Muscle of leg (tissue), 11 donors: ENCODE results near the gene PLEKHM2. TPM values are rescaled to one million over a fixed set of nuclear protein-coding genes. Genes with fewer than 3 reads are reported as not detected.

Experiments used
- DNase-seq: peaks from one replicate; pipeline ENCODE4 v3.0.0; 2013
- H3K27ac ChIP-seq: one replicate; pipeline ENCODE4 v1.5.1; 2013; ENCODE audit warnings: mild to moderate bottlenecking, low read length, control low read depth
- H3K27me3 ChIP-seq: one replicate; pipeline ENCODE4 v1.6.1; 2013; ENCODE audit warnings: low read length; ENCODE audit not compliant: control insufficient read depth, insufficient read depth
- H3K36me3 ChIP-seq: one replicate; pipeline ENCODE4 v1.6.1; 2013; ENCODE audit warnings: low read length; ENCODE audit not compliant: control insufficient read depth, insufficient read depth
- H3K4me1 ChIP-seq: one replicate; pipeline ENCODE4 v1.6.1; 2013; ENCODE audit warnings: low read length; ENCODE audit not compliant: control insufficient read depth, insufficient read depth
- H3K4me3 ChIP-seq: one replicate; pipeline ENCODE4 v1.5.1; 2013; ENCODE audit warnings: low read length, control low read depth
- H3K9me3 ChIP-seq: replicated peaks from 2 replicates; pipeline ENCODE4 v1.6.1; 2013; ENCODE audit warnings: low read depth, low read length; ENCODE audit not compliant: control insufficient read depth
- WGBS: methylation state at CpG from one replicate; pipeline ENCODE4 v1.1.5; 2013; ENCODE audit warnings: missing lambda C conversion rate; ENCODE audit not compliant: insufficient coverage; 5-methylcytosine and 5-hydroxymethylcytosine counted together
- polyA plus RNA-seq, 8 donors: library from polyadenylated mRNA; unstranded; fragments of 120-200 nt; gene quantifications; one replicate each; pipeline versions ENCODE4 v1.2.1 to v1.2.3, GENCODE V29; 2013; ENCODE audit warnings: inconsistent platforms in 1 of 8, low replicate concordance in 1 of 8; ENCODE audit not compliant: insufficient read length in 8 of 8, insufficient read depth in 1 of 8
- total RNA-seq: library from RNA; stranded (reverse); fragments of 120-200 nt; gene quantifications from one replicate; pipeline ENCODE4 v1.2.4, GENCODE V29; 2013

PLEKHM2 gene
- total and polyA plus RNA-seq, 9 donors: 29.9 to 55.6 (median 50.2) TPM

- DNase-seq: peak; percentile 49
- no peaks in the 10 kb centered on the region for H3K27me3 ChIP-seq
- H3K4me1 ChIP-seq: peaks cover 34% of the 10 kb centered on the region
- no peaks in the 10 kb centered on the region for H3K9me3 ChIP-seq
- peaks cover 18% of the 10 kb centered on the region for H3K36me3 ChIP-seq
- WGBS: 56% methylated on average over 4 of the region's 8 CpGs
- no peak overlapping the region for H3K4me3 ChIP-seq
- peak overlapping the region; percentile 55 for H3K27ac ChIP-seq
Measured at GRCh38 chr1:15707239-15707925, 23.3 kb downstream of the PLEKHM2 start.

- DNase-seq: no peak
- H3K27ac ChIP-seq: no peak overlapping the region
- WGBS: 100% methylated on average over 1 of the region's 15 CpGs
- H3K27me3 ChIP-seq: no peaks in the 10 kb centered on the region
- peaks cover 28% of the 10 kb centered on the region for H3K4me1 ChIP-seq
- H3K4me3 ChIP-seq: no peak overlapping the region
- no peaks in the 10 kb centered on the region for H3K9me3 ChIP-seq
- peaks cover 18% of the 10 kb centered on the region for H3K36me3 ChIP-seq
Measured at GRCh38 chr1:15708486-15709137, 24.5 kb downstream of the PLEKHM2 start.

DNA sequence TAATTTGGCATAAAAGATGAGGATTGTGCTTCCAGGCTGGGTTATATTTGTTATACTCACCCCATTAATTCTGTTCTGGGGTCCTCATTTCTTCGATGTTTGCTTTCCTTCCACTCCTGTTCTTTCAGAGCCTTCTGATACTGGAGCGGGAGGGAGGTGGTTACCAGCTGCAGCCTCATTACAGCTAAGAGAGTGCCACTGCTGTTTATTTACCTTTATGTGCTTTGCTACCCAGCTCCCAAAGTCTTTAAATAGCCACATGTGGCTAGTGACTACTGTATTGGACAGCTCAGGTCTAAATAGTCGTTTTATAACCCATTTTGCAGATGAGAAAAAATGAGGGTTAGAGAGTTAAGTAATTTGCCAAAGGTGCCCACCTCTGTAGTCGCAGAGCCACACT, 25.1 kb downstream of the PLEKHM2 start:
- WGBS: no CpG with 5 or more reads among the region's 4 CpGs
- Histone ChIP-seq H3K9me3 (no peaks in the 10 kb centered on the region), H3K4me1 (peaks cover 26% of the 10 kb centered on the region), H3K36me3 (peaks cover 18% of the 10 kb centered on the region), H3K4me3 (no peak overlapping the region), H3K27ac (no peak overlapping the region), H3K27me3 (no peaks in the 10 kb centered on the region)
- DNase-seq: no peak

- no CpG with 5 or more reads among the region's 4 CpGs for WGBS
- peaks cover 12% of the 10 kb centered on the region for H3K36me3 ChIP-seq
- no peaks in the 10 kb centered on the region for H3K9me3 ChIP-seq
- no peak overlapping the region for H3K27ac ChIP-seq
- no peak overlapping the region for H3K4me3 ChIP-seq
- no peaks in the 10 kb centered on the region for H3K27me3 ChIP-seq
- peaks cover 45% of the 10 kb centered on the region for H3K4me1 ChIP-seq
- DNase-seq: no peak
Measured at GRCh38 chr1:15712168-15712567, 28.0 kb downstream of the PLEKHM2 start.

GRCh38 chr1:15714406-15715136, 30.5 kb downstream of the PLEKHM2 start:
- H3K9me3 ChIP-seq: no peaks in the 10 kb centered on the region
- WGBS: 49% methylated on average over 2 of the region's 4 CpGs
- peak overlapping the region; percentile 71 for H3K27ac ChIP-seq
- peaks cover 31% of the 10 kb centered on the region for H3K36me3 ChIP-seq
- peak; percentile 85 for DNase-seq
- no peak overlapping the region for H3K4me3 ChIP-seq
- H3K27me3 ChIP-seq: no peaks in the 10 kb centered on the region
- peaks cover 52% of the 10 kb centered on the region for H3K4me1 ChIP-seq

GRCh38 chr1:15717418-15718125, 33.5 kb downstream of the PLEKHM2 start:
- H3K27ac ChIP-seq: peak overlapping the region; percentile 82

GRCh38 chr1:15718199-15718601, 34.1 kb downstream of the PLEKHM2 start:
- Histone ChIP-seq H3K27me3 (no peaks in the 10 kb centered on the region), H3K4me1 (peaks cover 62% of the 10 kb centered on the region), H3K27ac (peak overlapping the region; percentile 82), H3K9me3 (no peaks in the 10 kb centered on the region), H3K36me3 (peaks cover 66% of the 10 kb centered on the region), H3K4me3 (no peak overlapping the region)
- WGBS: 89% methylated on average over 8 of the region's 8 CpGs
- peak; percentile 69 for DNase-seq

More at GRCh38 chr1:15717418-15718125, 33.5 kb downstream of the PLEKHM2 start:
- H3K9me3 ChIP-seq: no peaks in the 10 kb centered on the region
- H3K4me3 ChIP-seq: no peak overlapping the region
- peaks cover 56% of the 10 kb centered on the region for H3K4me1 ChIP-seq
- 67% methylated on average over 10 of the region's 11 CpGs for WGBS
- DNase-seq: peak; percentile 43
- no peaks in the 10 kb centered on the region for H3K27me3 ChIP-seq
- peaks cover 60% of the 10 kb centered on the region for H3K36me3 ChIP-seq

- no peaks in the 10 kb centered on the region for H3K9me3 ChIP-seq
- H3K4me3 ChIP-seq: no peak overlapping the region
- peaks cover 69% of the 10 kb centered on the region for H3K36me3 ChIP-seq
- WGBS: 82% methylated on average over 8 of the region's 12 CpGs
- DNase-seq: no peak
- H3K27ac ChIP-seq: no peak overlapping the region
- no peaks in the 10 kb centered on the region for H3K27me3 ChIP-seq
- H3K4me1 ChIP-seq: peaks cover 67% of the 10 kb centered on the region
Measured at GRCh38 chr1:15719381-15720120, 35.4 kb downstream of the PLEKHM2 start.

GRCh38 chr1:15720861-15721260, 36.7 kb downstream of the PLEKHM2 start:
- 82% methylated on average over 2 of the region's 3 CpGs for WGBS
- no peaks in the 10 kb centered on the region for H3K27me3 ChIP-seq
- peaks cover 81% of the 10 kb centered on the region for H3K36me3 ChIP-seq
- peaks cover 67% of the 10 kb centered on the region for H3K4me1 ChIP-seq
- H3K4me3 ChIP-seq: no peak overlapping the region
- H3K27ac ChIP-seq: no peak overlapping the region
- no peaks in the 10 kb centered on the region for H3K9me3 ChIP-seq
- no peak for DNase-seq
